Left kidney (tissue), 2 donors: ENCODE measurements around the gene TAF6. TPM values are rescaled to one million over a fixed set of nuclear protein-coding genes. Genes with fewer than 3 reads are reported as not detected.

Source experiments
- DNase-seq: peaks from one replicate; pipeline ENCODE4 v3.0.0-alpha.2; 2013
- polyA plus RNA-seq: library from polyadenylated mRNA; unstranded; fragments of 120-200 nt; gene quantifications from one replicate; pipeline ENCODE4 v1.2.1, GENCODE V29; 2013; ENCODE audit not compliant: insufficient read length

Gene TAF6
- polyA plus RNA-seq, 1 donor, result 67.9 TPM

DNA sequence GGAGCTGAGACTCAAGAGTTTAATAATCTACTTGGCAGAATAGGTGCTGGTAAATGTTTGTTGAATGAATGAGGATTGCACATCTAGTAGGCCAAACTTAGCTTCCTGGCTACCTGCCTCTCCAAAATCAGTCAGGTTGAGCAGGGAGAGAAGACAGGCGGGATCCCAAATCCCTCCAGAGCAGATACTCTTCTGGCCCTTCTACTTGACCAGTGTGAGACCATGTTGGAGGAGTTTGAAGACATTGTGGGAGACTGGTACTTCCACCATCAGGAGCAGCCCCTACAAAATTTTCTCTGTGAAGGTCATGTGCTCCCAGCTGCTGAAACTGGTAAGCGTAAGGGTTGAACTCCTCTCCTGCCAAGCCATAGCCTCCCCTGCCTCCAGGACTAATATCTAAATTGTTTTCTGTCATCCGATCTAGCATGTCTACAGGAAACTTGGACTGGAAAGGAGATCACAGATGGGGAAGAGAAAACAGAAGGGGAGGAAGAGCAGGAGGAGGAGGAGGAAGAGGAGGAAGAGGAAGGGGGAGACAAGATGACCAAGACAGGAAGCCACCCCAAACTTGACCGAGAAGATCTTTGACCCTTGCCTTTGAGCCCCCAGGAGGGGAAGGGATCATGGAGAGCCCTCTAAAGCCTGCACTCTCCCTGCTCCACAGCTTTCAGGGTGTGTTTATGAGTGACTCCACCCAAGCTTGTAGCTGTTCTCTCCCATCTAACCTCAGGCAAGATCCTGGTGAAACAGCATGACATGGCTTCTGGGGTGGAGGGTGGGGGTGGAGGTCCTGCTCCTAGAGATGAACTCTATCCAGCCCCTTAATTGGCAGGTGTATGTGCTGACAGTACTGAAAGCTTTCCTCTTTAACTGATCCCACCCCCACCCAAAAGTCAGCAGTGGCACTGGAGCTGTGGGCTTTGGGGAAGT, 5.4 kb upstream of the TAF6 start:
- no peak for DNase-seq

DNA sequence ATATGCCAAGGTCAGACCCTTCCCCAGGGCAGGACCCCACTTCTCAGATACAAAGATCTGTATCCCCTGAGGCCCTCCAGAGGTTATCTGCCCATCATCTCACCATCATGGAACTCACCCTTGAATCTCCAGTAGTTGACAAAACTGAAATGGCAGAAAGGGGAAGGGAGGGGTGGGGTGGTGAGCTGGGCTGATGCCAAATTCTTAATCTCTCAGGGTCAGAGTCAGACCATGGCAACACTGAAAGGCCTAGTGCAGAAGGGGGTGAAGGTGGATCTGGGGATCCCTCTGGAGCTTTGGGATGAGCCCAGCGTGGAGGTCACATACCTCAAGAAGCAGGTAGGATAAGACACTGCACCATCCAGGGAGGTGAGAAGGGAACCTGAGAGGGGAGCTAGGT, 3.4 kb upstream of the TAF6 start:
- no peak for DNase-seq

DNA sequence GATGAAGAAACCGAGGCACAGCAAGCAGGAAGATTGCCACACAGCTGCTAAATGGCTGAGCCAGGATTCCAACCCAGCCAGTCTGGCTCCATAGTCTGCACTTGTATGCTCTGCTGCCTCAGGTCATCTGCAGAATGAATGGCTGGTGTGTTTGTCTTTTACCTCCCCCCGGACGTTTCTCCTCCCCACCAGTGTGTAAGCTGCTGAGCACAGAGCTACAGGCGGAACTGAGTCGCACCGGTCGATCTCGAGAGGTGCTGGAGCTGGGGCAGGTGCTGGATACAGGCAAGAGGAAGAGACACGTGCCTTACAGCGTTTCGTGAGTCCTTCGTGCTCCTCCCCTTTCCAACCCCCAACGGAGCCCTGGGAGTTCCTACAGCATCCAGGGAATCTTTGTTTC, 2.9 kb upstream of the TAF6 start:
- DNase-seq, result no peak

DNA sequence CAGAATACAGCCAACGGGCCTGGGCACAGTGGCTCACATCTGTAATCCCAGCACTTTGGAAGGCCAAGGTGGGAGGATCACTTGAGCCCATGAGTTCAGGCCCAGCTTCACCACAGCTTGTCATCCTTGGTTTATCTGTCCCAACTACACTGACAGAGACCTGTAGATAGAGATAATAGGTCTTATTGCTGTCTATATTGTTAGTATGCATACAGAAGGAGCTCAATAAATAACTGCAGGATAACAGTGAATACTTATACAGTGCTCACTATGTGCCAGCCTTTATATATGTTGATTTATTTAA, 1.5 kb upstream of the TAF6 start:
- no peak for DNase-seq

DNA sequence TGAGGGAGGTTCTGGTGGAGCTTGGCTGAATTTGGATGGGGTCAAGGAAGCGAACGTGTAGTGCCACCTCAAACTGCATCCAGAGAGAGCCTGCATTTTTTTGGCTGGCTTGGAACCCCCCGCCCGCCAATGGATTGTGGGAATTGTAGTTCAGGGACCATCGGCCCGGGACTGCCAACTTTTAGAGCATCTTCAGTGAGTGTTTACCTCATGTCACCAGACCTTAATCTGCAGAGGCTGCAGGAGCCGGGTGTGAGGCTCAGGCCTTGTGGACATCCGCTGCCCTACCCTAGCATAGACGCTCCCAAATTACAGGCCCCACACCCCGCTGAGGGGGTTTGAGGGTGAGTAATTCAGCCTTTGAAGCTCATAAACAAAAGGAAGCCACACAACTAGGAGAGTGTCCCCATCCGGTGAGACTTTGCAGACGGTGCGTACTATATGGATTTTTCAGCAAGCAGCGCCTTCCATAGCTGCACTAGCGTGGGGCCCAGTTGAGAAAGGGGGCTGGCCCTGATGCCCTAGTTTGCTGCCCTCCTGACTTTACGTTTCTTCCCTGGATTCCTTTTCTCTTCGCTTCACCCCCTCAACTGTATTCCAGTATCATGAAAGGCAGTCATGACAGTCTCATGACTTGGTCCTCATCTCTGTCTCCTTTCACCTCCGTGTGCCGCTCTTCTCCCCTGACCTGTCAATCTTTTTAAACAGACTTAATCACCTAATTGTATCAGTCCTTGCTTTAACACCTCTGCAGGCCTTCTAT, 993 bp upstream of the TAF6 start:
- no peak for DNase-seq

DNA sequence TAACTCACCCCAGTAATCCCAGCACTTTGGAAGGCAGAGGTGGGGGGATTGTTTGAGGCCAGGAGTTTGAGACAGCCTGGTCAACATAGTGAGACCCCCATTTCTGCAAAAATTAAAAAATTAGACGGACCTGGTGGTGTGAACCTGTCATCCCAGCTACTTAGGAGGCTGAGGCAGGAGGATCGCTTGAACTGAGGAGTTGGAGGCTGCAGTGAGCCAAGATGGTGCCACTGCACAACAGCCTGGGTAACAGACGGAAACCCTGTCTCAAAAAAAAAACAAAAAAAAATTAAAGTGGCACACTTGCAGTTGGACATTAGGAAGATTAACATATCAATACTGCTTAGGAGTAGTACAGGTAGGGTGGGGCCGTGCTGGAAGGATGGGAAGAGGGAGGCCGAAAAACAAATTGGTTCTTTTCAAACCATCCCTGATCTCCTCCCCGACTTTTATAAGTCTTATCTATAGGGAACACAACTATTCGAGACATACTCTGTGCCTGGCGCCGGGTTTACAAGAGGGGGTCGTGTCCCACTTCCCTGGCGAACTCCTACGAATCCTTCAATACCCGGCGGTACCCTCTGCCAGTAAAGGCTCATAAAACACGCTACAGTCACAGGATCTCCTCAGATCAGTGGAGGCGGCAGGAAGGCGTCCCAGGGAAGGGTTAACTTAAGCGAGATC, 628 bp downstream of the TAF6 start:
- no peak for DNase-seq

DNA sequence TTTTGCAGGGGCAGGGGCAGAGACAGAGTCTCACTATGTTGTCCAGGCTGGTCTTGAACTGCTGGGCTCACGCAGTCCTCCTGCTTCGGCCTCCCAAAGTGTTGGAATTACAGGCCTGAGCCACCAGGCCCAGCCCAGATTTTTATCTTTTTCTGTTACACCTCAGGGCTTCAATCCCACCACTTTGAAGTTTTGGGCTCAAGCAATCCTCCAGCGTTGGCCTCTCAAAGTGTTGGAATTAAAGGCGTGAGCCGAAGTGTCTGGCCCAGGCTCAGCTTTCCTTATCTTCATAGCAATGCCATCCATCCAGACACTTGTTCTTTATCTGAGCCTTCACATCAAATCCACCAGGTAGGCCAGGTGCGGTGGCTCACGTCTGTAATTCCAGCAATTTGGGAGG, 4.1 kb downstream of the TAF6 start:
- no peak for DNase-seq

DNA sequence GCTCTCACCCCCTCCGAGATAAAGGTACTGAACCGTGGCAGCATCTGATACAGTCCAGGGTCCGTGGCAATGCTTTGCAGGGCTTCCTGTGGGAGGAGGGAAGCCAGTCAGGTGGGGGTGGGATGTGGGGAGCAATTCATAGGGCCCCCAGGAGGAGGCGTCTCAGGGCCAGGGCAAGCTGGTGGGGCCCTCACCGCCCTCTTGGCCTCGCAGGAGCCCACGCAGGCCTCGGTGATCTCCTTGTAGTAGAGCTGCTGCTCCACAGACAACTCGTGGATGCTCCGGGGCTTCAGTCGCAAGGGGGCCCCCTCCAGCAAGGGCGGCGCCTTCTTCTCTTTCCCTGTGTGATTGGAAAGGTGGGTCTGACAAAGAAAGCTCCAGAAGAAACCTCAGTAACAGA, 7.2 kb downstream of the TAF6 start:
- no peak for DNase-seq

DNA sequence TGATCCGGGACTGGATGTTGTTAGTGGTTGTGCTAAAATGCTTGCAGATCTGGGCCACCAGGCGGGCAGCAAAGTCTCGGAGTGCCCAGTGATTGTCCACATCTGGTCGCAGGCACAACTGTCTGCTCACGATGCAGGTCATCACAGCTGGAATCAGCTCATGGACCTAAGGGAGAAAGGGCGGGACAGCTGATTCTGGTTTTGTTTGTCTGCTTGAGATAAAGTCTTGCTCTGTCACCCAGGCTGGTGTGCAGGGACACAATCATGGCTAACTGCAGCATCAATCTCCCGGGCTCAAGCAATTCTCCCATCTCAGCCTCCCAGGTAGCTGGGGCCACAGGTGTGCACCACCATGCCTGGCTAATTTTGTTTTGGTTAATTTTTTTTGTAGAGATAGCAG, 8.0 kb downstream of the TAF6 start:
- no peak for DNase-seq

DNA sequence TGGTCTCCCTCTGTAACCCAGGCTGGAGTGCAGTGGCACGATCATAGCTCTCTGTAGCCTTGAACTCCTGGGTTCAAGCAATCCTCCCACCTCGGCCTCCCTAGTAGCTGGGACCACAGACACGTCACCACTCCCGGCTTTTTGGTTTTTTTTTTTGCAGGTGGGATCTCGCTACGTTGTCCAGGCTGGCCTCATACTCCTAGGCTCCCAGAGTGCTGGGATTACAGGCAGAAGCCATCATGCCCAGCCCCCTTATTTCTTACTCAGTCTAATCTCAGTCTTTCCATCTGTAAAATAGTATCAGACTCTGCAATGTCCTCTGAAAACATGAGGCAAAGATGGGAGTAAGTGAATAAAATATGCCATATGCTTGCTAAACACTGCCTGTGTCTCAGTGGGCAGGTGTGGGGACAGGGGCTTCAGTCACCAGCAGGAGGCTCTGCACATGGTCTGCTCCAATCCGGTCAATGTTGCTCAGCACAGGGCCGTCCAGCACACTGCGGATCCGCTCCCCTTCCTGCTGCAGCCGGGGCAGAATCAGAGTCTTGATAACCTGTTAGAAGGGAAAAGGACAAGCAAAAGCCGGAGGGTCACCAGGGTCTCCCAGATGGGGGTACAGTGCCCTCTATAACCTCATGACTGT, 9.5 kb downstream of the TAF6 start:
- no peak for DNase-seq

DNA sequence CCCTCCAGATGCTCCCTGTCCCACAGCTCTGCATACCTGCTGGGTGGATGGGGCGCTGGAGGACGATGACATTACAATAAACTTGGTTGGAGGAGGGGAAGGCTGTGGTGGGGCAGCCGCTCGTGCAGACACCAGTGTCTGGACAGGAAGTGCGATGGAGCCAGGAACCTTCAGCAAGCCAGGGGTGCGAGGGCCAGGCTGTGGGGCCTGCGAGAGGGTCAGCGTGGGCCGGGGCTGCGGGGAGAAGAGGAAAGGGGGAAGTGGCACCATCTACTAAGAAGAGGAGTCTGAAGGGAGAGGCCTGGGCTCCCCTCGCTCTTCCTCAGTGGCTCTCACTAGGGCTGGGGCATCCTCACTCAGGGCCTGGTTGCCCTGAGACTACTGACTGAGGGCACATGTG, 11.3 kb downstream of the TAF6 start:
- DNase-seq, result no peak

DNA sequence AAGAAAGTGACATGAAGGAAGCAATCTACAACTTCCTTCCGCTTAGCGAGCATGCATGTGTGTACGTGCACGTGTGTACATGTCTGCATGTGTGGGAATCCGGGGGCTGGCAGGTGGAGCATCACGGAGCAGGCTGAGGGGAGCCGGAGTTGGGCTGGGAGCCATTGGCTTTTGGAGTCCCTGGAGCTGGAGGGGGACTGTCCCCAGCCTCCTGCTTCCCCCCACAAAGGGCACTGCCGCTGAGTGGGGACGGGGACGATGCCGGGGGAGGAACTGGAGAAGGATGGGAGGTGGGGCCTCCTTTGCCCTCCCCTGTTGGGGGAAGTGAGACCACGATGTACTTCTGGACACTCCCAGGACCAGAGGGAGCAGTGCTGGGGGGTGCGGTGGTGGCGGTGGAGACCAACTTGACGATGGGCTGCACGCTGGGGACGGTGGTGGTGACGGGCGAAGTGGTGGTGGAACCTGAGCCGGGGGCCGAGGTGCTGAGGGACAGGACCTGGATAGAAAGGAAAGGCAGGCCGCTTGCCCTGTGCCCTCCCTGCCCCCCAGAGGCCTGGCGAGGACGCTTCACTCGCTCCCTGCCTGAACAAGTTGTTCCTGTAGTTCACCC, 11.9 kb downstream of the TAF6 start:
- no peak for DNase-seq

DNA sequence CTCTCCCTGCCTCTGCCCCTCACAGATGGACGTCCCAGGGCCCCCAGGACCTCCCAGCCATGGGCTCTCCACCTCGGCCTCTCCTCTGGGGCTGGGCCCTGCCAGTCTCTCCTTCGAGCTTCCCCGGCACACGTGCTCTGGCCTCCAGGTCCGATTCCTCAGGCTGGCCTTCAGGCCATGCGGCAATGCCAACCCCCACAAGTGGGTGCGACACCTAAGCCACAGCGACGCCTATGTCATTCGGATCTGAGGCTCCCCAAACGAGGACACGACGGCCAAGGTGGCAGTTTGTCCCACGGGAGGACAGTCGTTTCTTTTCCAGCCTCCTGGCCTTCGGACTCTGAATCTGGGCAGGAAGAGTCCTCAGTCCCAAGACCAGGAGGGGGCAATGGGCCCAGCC, 12.5 kb downstream of the TAF6 start:
- DNase-seq, result no peak

DNA sequence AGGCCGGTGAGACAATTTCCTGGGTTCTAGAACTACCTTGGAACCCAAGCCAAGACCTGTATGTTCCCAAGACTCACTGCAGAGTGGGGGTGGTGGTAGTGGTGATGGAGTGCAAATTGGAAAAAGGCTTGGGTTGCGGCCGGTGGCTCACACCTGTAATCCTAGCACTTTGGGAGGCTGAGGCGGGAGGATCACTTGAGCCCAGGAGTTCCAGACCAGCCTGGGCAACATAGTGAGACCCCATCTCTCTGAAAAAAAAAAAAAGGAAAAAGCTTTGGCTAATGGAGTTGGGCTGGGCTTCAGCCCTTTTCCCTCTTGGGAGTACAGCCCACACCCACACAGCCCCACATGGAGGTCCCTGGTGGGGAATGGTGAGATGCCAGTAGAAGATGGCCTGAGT, 13.6 kb downstream of the TAF6 start:
- DNase-seq, result no peak

DNA sequence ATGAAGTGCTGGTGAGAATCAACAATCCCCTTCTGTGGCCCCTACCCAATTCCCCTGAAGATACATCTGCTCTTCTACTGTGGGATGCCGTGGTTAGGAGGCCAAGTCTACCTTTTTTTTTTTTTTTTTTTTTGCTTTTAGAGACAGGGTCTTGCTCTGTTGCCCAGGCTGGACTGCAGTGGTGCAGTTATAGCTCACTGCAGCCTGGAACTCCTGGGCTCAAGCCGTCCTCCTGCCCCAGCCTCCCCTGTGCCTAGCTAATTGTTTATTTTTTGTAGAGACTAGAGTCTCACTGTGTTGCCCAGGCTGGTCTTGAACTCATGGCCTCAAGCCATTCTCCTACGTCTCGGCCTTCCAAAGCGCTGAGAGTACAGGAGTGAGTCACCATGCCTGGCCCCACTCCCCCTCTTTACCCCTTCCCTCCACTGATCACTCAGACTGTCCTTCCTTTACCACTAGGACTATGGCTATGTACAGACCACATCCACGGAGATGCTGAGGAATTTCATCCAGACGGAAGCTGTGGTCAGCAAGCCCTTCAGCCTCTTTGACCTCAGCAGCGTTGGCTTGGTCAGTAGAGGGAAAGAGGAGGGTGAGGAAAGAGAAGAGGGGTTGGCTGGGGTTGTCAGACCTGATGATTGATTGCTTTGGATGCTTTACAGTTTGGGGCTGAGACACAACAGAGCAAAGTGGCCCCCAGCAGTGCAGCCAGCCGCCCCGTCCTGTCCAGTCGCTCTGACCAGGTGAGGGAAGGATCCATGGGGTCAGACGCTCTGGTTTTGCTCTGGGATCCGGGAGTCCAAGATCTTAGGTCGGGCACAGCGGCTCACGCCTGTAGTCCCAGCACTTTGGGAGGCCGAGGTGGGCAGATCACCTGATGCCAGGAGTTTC, 16.0 kb downstream of the TAF6 start:
- DNase-seq, result no peak

DNA sequence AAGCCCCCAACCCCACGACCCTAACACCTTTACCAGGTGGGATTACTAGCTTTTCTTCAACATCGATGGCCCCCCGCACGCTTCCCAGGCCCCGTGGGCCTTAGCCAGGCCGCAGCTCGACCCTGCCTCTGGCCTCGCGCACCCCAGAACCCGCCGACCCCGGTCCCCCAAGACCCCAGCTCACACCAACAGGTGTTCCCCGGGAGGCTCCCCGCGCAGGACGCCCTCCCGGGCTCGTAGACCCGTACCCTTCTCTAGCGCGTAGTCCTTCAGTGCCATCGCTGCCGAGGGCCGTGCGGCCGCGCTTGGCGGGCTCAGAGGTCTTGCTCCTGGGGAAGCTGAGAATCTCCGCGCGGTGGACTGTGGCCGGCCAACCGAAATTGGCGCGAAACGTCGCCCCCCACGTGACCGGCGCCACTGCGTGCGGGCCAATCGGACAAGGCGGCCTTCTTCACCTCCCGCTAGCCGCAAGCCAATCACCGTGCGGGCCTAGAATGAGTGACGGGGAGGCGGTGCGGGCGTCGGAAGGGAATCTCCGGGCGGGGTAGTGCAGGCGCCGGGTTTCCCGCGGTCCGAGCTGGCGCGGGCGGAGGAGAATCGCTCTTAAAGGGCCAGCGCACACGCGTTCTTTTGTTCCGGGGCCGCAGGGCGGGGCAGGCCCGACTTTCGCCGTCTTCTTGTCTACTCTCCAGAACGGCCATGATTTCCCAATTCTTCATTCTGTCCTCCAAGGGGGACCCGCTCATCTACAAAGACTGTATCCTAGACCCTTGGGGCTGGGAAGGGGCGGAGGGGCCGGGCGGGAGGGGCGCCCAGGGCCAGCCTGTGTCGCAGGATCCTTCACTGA, 17.9 kb downstream of the TAF6 start, which contains the start of the genes AP4M1 and MCM7:
Gene AP4M1, plus strand, starts transcription at position 628 of the 847 bp plus-strand sequence. Its CDS starts 72 bp downstream, at position 700.
Gene MCM7, minus strand, starts transcription at position 382 of the 847 bp plus-strand sequence. Its CDS starts 103 bp downstream, at position 279.
- peak; percentile 97 for DNase-seq

DNA sequence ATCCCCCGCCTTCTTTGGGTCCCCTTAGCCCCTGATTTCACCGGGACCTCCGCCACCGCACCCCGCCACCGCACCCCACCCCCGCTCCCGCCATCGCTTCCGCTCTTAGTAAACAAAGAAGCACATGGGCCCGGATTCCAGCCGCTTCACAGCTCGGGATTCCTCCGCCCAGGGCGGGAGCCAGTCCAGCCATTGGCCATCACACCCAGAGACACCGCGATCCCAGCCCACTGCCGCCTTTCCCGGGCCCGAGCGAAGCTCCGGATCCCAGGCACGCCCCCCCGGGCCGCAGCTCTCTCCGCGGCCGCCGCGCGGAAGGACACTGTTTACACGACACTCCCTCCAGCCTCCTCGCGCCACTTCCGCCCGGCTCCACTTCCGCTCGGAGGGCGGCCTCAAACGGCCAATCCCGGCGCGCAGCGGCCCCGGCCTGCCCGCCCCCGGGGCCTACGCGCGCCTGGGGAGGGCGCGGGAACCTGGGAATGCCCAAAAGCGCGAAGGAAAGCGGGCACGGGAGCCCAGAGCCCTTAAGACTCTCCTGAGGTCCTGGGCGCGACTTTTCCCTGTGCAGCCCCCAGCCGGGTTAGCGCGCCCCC, 18.6 kb downstream of the TAF6 start:
- peak; percentile 95 for DNase-seq

DNA sequence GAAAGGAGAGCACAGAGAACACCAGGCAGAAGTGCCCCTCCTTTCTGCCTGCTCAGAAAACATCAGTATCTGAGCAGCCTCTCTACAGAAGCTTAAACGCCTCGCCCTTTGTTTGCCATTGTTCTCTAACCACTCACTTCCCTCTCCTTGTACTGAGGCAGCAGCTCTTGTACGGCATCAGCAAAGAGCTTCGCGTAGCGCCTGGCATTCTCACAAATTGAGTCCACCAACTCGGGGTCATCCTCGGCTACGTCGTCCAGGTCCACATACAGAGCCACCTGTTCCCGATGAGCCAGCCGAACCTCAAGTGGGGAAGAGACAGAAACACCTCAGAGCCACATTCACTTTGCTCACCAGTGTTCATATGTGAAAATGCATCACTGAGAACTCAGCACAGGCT, 19.7 kb downstream of the TAF6 start:
- no peak for DNase-seq

DNA sequence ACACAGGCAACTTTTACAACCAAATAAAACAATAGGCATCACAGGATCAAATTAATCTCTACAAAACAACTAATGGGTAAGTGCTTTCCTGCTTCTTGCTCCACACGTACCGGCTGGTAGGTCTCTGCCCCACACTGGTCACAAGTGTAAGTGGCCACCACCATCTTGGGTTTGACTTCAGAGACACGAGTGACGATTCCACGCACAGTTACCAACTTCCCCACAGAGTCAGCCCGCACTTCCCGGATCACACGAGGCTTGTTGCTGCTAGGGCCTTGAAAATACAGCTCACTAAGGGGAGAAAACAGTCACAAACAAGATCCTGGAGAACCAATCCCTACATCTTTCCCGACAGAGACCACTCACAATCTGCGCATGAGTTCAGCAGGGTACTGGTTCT, 20.2 kb downstream of the TAF6 start:
- no peak for DNase-seq
